ENCODE results near the gene FXR1. TPM values are rescaled to one million over a fixed set of nuclear protein-coding genes. Genes with fewer than 3 reads are reported as not detected.
"Not testable (repeated sequence)": the region's sequence is repeated elsewhere in the genome, so short reads cannot be mapped to it uniquely, and the experiment has no call there.

The FXR1 gene
- total RNA-seq = 100 to 1,000 TPM; 130 to 152 (median 150) TPM

GRCh38 chr3:180912304-180913296, at the start of gene FXR1:
Gene FXR1 (plus strand): TSS chr3:180912670. CDS start chr3:180912686, 16 bp downstream.
- no peaks in the 10 kb centered on the region for H3K9me3 ChIP-seq
- H3K4me3 ChIP-seq = peak within 1 kb of the TSS; percentile 78 to 93 (median 91)
- H3K27ac ChIP-seq = peak within 1 kb of the TSS; percentile 94 to 97
- DNase-seq (ENCODE audit: low spot score in 2 of 2) = peak; percentile 85
- no peaks in the 10 kb centered on the region for H3K27me3 ChIP-seq
- TF ChIP-seq POLR2AphosphoS5 (IDR thresholded peaks at IDR 0.05) = peak in 1 of 3 donors; percentile 71
- TF ChIP-seq, protein P1, sequence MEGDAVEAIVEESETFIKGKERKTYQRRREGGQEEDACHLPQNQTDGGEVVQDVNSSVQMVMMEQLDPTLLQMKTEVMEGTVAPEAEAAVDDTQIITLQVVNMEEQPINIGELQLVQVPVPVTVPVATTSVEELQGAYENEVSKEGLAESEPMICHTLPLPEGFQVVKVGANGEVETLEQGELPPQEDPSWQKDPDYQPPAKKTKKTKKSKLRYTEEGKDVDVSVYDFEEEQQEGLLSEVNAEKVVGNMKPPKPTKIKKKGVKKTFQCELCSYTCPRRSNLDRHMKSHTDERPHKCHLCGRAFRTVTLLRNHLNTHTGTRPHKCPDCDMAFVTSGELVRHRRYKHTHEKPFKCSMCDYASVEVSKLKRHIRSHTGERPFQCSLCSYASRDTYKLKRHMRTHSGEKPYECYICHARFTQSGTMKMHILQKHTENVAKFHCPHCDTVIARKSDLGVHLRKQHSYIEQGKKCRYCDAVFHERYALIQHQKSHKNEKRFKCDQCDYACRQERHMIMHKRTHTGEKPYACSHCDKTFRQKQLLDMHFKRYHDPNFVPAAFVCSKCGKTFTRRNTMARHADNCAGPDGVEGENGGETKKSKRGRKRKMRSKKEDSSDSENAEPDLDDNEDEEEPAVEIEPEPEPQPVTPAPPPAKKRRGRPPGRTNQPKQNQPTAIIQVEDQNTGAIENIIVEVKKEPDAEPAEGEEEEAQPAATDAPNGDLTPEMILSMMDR (IDR thresholded peaks at IDR 0.05) = peak; percentile 36 to 73 (median 59)
- TF ChIP-seq POLR2A (IDR thresholded peaks at IDR 0.05) = peak; percentile 19
- H3K36me3 ChIP-seq = no peaks in the 10 kb centered on the region
- intact Hi-C loops (cut with DNase I; ENCODE audit: low total_unique reads) = no loop called here
- peaks cover 0 to 4% of the 10 kb centered on the region in 2 donors for H3K4me1 ChIP-seq

- no peak for DNase-seq (ENCODE audit: low spot score in 2 of 2)
- H3K4me1 ChIP-seq = no peaks in the 10 kb centered on the region
- intact Hi-C loops (cut with DNase I; ENCODE audit: low total_unique reads) = no loop called here
- TF ChIP-seq, protein P1 (IDR thresholded peaks at IDR 0.05) = no peak
- H3K27ac ChIP-seq = peak overlapping the region; percentile 33 to 78
- H3K4me3 ChIP-seq = peak overlapping the region; percentile 46 to 70 (median 55)
- no peaks in the 10 kb centered on the region for H3K9me3 ChIP-seq
- no peaks in the 10 kb centered on the region for H3K36me3 ChIP-seq
- H3K27me3 ChIP-seq = no peaks in the 10 kb centered on the region
Observed at GRCh38 chr3:180870008-180870699, 42.3 kb upstream of the FXR1 start.

DNA sequence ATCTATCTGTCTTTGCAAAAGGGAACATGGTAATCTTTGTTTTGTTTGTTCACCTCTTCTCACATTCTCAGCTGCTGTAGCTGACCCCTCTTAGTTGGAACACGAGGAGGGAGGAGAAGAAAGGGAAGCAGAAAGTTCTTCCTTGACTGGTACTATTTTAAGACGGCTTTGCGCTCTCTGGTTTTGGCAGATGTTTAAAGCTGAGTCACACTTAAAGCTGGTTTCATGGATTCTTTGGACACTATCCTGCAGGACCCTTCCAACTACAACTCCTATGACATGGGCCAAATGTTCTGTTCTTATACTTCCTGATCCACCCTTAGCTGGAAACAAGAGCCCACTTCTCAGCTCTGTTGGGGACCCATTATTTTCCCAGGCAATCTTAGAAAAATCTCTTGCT, 40.6 kb upstream of the FXR1 start:
- no peak for DNase-seq (ENCODE audit: low spot score in 2 of 2)
- Histone ChIP-seq H3K27me3 (no peaks in the 10 kb centered on the region), H3K27ac (no peak overlapping the region), H3K4me3 (no peak overlapping the region), H3K4me1 (no peaks in the 10 kb centered on the region), H3K36me3 (no peaks in the 10 kb centered on the region), H3K9me3 (no peaks in the 10 kb centered on the region)
- TF ChIP-seq POLR2AphosphoS5 (IDR thresholded peaks at IDR 0.05) = no peak
- intact Hi-C loops (cut with DNase I; ENCODE audit: low total_unique reads) = no loop called here

DNA sequence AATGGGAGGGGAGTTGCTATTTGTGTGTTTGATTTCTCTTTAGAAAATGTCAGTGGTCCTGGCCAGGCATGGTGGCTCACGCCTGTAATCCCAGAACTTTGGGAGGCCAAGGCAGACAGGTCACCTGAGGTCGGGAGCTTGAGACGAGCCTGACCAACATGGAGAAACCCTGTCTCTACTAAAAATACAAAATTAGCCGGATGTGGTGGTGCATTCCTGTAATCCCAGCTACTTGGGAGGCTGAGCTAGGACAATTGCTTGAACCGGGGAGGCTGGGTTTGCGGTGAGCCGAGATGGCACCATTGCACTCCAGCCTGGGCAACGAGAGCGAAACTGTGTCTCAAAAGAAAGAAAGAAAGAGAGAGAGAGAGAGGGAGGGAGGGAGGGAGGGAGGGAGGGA, 40.0 kb upstream of the FXR1 start:
- H3K27me3 ChIP-seq; intact Hi-C loops (cut with DNase I; ENCODE audit: low total_unique reads); H3K4me1 ChIP-seq; DNase-seq (ENCODE audit: low spot score in 2 of 2); H3K9me3 ChIP-seq; H3K4me3 ChIP-seq; H3K36me3 ChIP-seq; H3K27ac ChIP-seq: not testable (repeated sequence)

- intact Hi-C loops (cut with DNase I; ENCODE audit: low total_unique reads) = no loop called here
- H3K9me3 ChIP-seq = no peaks in the 10 kb centered on the region
- H3K36me3 ChIP-seq = no peaks in the 10 kb centered on the region
- no peak overlapping the region for H3K27ac ChIP-seq
- no peak for DNase-seq (ENCODE audit: low spot score in 2 of 2)
- no peaks in the 10 kb centered on the region for H3K4me1 ChIP-seq
- TF ChIP-seq, protein P1 (IDR thresholded peaks at IDR 0.05) = no peak
- TF ChIP-seq POLR2AphosphoS5 (IDR thresholded peaks at IDR 0.05) = no peak
- H3K27me3 ChIP-seq = no peaks in the 10 kb centered on the region
- no peak overlapping the region for H3K4me3 ChIP-seq
Observed at GRCh38 chr3:180875124-180875698, 37.3 kb upstream of the FXR1 start.

Data from breast epithelium (tissue), 4 donors.